GM12872 (cell line): ENCODE results near the gene RELL1.

ENCODE experiments used
- CTCF ChIP-seq: IDR thresholded peaks from 3 replicates; pipeline ENCODE4 v1.5.1; 2011; ENCODE audit warnings: low read depth, mild to moderate bottlenecking, low read length, moderate library complexity; ENCODE audit not compliant: insufficient read depth

RELL1 gene

GRCh38 chr4:37673538-37674192 is 12.5 kb downstream of the RELL1 start:
- no peak for TF ChIP-seq CTCF

DNA sequence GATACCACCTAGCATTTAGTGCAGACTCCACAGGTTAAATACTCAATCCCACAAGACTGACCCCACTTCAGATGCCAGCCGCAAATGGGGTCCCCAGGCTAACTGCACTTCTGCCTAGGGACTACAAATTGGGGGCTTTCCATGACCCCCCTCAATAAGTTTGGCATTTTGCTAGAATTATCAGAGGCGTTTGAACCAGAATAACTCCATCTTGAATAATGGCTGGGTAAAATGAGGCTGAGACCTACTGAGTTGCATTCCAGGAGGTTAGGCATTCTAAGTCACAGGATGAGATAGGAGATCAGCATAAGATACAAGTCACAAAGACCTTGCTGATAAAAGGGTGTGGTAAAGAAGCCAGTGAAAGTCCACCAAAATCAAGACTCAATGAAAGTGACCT is 15.1 kb downstream of the RELL1 start:
- TF ChIP-seq CTCF = no peak

GRCh38 chr4:37670249-37670648 is 15.9 kb downstream of the RELL1 start:
- no peak for TF ChIP-seq CTCF

- TF ChIP-seq CTCF = no peak
Observed at GRCh38 chr4:37667197-37668100, 18.7 kb downstream of the RELL1 start.

DNA sequence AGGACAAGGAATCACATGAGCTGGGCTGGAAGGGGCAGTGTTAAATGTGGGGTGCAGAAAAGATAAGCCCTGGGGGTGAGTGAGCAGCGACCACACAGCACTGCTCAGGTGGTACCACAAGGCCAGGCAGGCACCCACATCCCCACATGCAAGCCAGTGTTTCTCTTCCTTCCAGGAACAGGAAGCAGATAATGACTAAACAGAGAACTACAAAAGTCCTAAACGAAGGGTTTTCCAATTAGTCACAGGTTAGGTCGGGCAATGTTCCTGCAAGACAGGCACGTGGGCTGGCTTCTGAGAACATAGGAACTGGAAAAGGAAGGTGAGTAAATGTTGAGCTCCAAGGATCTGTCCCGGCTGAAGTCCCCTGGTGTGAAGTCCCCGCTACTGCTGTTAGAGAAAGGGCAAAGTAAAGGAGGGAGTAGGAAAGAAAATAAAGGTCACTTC is 19.5 kb downstream of the RELL1 start:
- TF ChIP-seq CTCF = no peak

DNA sequence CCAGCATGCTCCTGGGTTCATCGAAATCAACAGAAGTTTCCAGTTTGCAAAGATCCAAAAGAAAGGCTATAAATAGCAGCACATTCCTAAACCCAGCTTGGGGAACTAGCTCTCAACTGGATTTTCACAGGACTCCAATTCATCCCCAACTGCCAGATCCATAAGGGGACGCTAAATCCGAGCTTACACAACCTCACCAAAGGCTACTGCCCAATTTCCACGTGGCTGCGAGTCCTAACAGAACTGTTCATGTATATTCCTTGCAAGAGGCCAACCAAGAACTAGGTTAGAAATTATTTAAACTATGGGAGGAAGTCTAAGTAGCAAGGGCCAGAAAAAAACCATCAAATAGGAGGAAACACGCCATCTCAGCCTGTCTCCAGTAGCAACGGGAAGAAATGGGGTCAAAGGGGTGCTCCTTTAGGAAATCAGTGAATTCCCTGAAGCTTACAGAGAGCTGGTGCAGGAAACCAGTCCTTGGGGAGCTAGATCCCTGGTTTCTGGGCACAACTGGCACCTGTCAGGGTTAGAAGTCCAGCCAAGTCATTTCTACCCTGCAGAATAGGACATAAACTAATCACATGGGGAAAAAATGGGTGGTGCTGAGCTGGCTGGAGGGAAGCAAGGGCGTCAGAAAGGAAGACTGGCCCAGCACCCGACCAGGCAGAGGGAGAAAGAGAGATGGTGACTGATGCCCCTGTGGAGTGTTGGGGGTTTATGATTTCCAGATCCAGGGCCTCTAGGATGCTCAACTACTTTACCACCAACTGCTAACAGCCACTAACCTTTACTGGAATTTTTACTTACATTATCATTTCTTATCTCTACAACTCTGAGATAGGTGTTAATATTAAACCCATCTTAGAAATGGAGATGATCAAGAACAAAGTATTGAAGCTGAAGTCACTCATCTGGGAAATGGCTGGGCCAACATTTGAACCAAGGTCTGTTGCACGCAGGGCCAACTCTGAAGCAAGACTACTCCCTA is 20.5 kb downstream of the RELL1 start:
- no peak for TF ChIP-seq CTCF

DNA sequence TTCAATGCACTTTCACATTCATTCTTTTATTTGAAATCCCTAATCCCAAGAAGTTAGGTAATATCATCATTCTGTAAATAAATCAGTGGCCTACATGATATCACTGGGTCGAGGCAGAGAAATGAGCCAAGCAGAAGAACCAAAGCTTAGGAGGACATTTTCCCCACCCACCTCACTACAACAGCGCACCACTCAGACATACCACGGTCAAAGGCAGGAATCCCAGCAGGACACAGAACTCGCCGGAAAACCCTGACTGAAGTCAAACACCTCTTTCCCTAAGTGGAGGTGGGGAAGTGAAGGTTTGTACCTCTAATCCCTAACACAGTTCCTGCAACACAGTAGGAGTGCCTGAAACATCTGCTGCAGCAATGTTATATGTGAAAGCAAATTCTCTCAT is 21.5 kb downstream of the RELL1 start:
- no peak for TF ChIP-seq CTCF
